Measurements from ENCODE around the gene ETF1.

- no peak for TF ChIP-seq POLR2A (IDR thresholded peaks at IDR 0.05)
- TF ChIP-seq CTCF (IDR thresholded peaks at IDR 0.05), result no peak
These were observed 4.0 kb downstream of the ETF1 start for GRCh38 chr5:138538943-138539627.
